NCI-H2196 treated with DMSO at 0.1 percent for 48 hours (cell line): ENCODE data around the gene FOXA2.

ENCODE experiments used
- DNase-seq: peaks from one replicate; lab custom pipeline; 2025; ENCODE audit not compliant: unreplicated experiment; lab: John Stamatoyannopoulos, UW

Gene FOXA2

GRCh38 chr20:22584922-22585785, 782 bp upstream of the FOXA2 start:
- DNase-seq = peak; percentile 59

GRCh38 chr20:22583773-22584521, 425 bp downstream of the FOXA2 start:
- DNase-seq = peak; percentile 90

GRCh38 chr20:22582964-22583772, 1.2 kb downstream of the FOXA2 start:
- no peak for DNase-seq

- no peak for DNase-seq
Measured at GRCh38 chr20:22582386-22582963, 1.9 kb downstream of the FOXA2 start.

GRCh38 chr20:22581437-22582385, 2.7 kb downstream of the FOXA2 start:
- no peak for DNase-seq

GRCh38 chr20:22579711-22580697, 4.4 kb downstream of the FOXA2 start:
- no peak for DNase-seq

- no peak for DNase-seq
Measured at GRCh38 chr20:22579119-22579427, 5.3 kb downstream of the FOXA2 start.

GRCh38 chr20:22578221-22579118, 5.9 kb downstream of the FOXA2 start:
- DNase-seq = no peak

GRCh38 chr20:22577515-22578220, 6.7 kb downstream of the FOXA2 start:
- DNase-seq = no peak

- no peak for DNase-seq
Measured at GRCh38 chr20:22576733-22577514, 7.4 kb downstream of the FOXA2 start.

- no peak for DNase-seq
Measured at GRCh38 chr20:22576273-22576672, 8.1 kb downstream of the FOXA2 start.

GRCh38 chr20:22575737-22576136, 8.6 kb downstream of the FOXA2 start:
- DNase-seq = no peak

- no peak for DNase-seq
Measured at GRCh38 chr20:22575087-22575721, 9.2 kb downstream of the FOXA2 start.

GRCh38 chr20:22574545-22575086, 9.8 kb downstream of the FOXA2 start:
- no peak for DNase-seq

- DNase-seq = no peak
Measured at GRCh38 chr20:22572491-22572890, 11.9 kb downstream of the FOXA2 start.

- DNase-seq = no peak
Measured at GRCh38 chr20:22572023-22572422, 12.3 kb downstream of the FOXA2 start.
